ENCODE data around the gene SMR3B.

SMR3B gene

GRCh38 chr4:70382691-70383181 lies at the start of gene SMR3B:
SMR3B (plus strand) TSS chr4:70383131; CDS start chr4:70384511, 1,380 bp downstream.
- TF ChIP-seq MAX (IDR thresholded peaks at IDR 0.05) = no peak
- TF ChIP-seq NFIC (IDR thresholded peaks at IDR 0.05) = no peak
- no peak for TF ChIP-seq CREB1 (IDR thresholded peaks at IDR 0.05; ENCODE audit: low read depth)
- TF ChIP-seq REST (IDR thresholded peaks at IDR 0.05; ENCODE audit: low read depth) = no peak
- no peak for TF ChIP-seq FOXM1 (IDR thresholded peaks at IDR 0.05; ENCODE audit: borderline replicate concordance, low read depth)
- no peak for TF ChIP-seq CEBPB (IDR thresholded peaks at IDR 0.05)
- TF ChIP-seq TAF1 (IDR thresholded peaks at IDR 0.05; ENCODE audit: low read depth) = no peak
- no peak for TF ChIP-seq TEAD4 (IDR thresholded peaks at IDR 0.05)
- TF ChIP-seq RAD21 (IDR thresholded peaks at IDR 0.05; ENCODE audit: low read depth) = no peak
- no peak for TF ChIP-seq USF1 (IDR thresholded peaks at IDR 0.05)
- TF ChIP-seq EP300 (IDR thresholded peaks at IDR 0.05; ENCODE audit: borderline replicate concordance) = no peak
- no peak for TF ChIP-seq YY1 (IDR thresholded peaks at IDR 0.05; ENCODE audit: low read depth)
- no peak for TF ChIP-seq EGR1 (IDR thresholded peaks at IDR 0.05)
- TF ChIP-seq ZBTB7A (IDR thresholded peaks at IDR 0.05; ENCODE audit: low read depth) = no peak
- no peak for TF ChIP-seq TCF12 (IDR thresholded peaks at IDR 0.05; ENCODE audit: low read depth)

- TF ChIP-seq FOXM1 (IDR thresholded peaks at IDR 0.05; ENCODE audit: borderline replicate concordance, low read depth) (no peak), TAF1 (IDR thresholded peaks at IDR 0.05; ENCODE audit: low read depth) (no peak), CREB1 (IDR thresholded peaks at IDR 0.05; ENCODE audit: low read depth) (no peak), REST (IDR thresholded peaks at IDR 0.05; ENCODE audit: low read depth) (no peak), EP300 (IDR thresholded peaks at IDR 0.05; ENCODE audit: borderline replicate concordance) (no peak), TEAD4 (IDR thresholded peaks at IDR 0.05) (no peak), TCF12 (IDR thresholded peaks at IDR 0.05; ENCODE audit: low read depth) (no peak), CEBPB (IDR thresholded peaks at IDR 0.05) (no peak), RAD21 (IDR thresholded peaks at IDR 0.05; ENCODE audit: low read depth) (no peak), NFIC (IDR thresholded peaks at IDR 0.05) (no peak), EGR1 (IDR thresholded peaks at IDR 0.05) (no peak), MAX (IDR thresholded peaks at IDR 0.05) (no peak), ZBTB7A (IDR thresholded peaks at IDR 0.05; ENCODE audit: low read depth) (no peak), YY1 (IDR thresholded peaks at IDR 0.05; ENCODE audit: low read depth) (no peak), USF1 (IDR thresholded peaks at IDR 0.05) (no peak)
Observed at GRCh38 chr4:70334681-70335080, 48.2 kb upstream of the SMR3B start, which contains the start of gene CABS1. CABS1 (plus strand) TSS chr4:70334981; CDS start chr4:70335040, 59 bp downstream.

- TF ChIP-seq YY1 (IDR thresholded peaks at IDR 0.05; ENCODE audit: low read depth) (no peak), NFIC (IDR thresholded peaks at IDR 0.05) (no peak), TEAD4 (IDR thresholded peaks at IDR 0.05) (no peak), FOXM1 (IDR thresholded peaks at IDR 0.05; ENCODE audit: borderline replicate concordance, low read depth) (no peak), REST (IDR thresholded peaks at IDR 0.05; ENCODE audit: low read depth) (no peak), CREB1 (IDR thresholded peaks at IDR 0.05; ENCODE audit: low read depth) (no peak), MAX (IDR thresholded peaks at IDR 0.05) (no peak), EP300 (IDR thresholded peaks at IDR 0.05; ENCODE audit: borderline replicate concordance) (no peak)
Observed at GRCh38 chr4:70336043-70336442, 46.9 kb upstream of the SMR3B start.

GRCh38 chr4:70337886-70338420 lies 45.0 kb upstream of the SMR3B start:
- no peak for TF ChIP-seq TCF12 (IDR thresholded peaks at IDR 0.05; ENCODE audit: low read depth)
- TF ChIP-seq CREB1 (IDR thresholded peaks at IDR 0.05; ENCODE audit: low read depth) = no peak
- TF ChIP-seq REST (IDR thresholded peaks at IDR 0.05; ENCODE audit: low read depth) = no peak
- no peak for TF ChIP-seq MAX (IDR thresholded peaks at IDR 0.05)
- TF ChIP-seq ZBTB7A (IDR thresholded peaks at IDR 0.05; ENCODE audit: low read depth) = no peak
- no peak for TF ChIP-seq NFIC (IDR thresholded peaks at IDR 0.05)
- no peak for TF ChIP-seq FOXM1 (IDR thresholded peaks at IDR 0.05; ENCODE audit: borderline replicate concordance, low read depth)
- no peak for TF ChIP-seq EGR1 (IDR thresholded peaks at IDR 0.05)
- no peak for TF ChIP-seq USF1 (IDR thresholded peaks at IDR 0.05)
